ENCODE results near the gene CDK14.

DNA sequence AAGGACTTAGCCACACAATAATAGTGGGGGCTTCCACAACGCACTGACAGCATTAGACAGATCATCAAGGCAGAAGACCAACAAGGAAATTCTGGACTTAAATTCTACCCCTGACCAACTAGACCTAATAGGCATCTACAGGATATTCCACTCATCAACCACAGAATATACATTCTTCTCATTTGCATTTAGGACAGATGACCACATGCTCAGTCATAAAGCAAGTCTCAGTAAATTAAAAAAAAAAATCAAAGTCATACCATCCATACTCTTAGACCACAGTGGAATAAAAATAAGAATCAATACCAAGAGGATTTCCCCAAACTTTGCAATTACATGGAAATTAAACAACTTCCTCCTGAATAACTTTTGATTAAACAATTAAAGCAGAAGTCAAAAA, 155.9 kb downstream of the CDK14 start:
- no peak for TF ChIP-seq EZH2 (IDR thresholded peaks at IDR 0.05; ENCODE audit: borderline replicate concordance, low read length)
- TF ChIP-seq, protein P1, sequence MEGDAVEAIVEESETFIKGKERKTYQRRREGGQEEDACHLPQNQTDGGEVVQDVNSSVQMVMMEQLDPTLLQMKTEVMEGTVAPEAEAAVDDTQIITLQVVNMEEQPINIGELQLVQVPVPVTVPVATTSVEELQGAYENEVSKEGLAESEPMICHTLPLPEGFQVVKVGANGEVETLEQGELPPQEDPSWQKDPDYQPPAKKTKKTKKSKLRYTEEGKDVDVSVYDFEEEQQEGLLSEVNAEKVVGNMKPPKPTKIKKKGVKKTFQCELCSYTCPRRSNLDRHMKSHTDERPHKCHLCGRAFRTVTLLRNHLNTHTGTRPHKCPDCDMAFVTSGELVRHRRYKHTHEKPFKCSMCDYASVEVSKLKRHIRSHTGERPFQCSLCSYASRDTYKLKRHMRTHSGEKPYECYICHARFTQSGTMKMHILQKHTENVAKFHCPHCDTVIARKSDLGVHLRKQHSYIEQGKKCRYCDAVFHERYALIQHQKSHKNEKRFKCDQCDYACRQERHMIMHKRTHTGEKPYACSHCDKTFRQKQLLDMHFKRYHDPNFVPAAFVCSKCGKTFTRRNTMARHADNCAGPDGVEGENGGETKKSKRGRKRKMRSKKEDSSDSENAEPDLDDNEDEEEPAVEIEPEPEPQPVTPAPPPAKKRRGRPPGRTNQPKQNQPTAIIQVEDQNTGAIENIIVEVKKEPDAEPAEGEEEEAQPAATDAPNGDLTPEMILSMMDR (IDR thresholded peaks at IDR 0.05; ENCODE audit: low read length) = no peak
